ENCODE results near the gene SKIC8.

Gene SKIC8

GRCh38 chr15:78325092-78325843, 25.9 kb upstream of the SKIC8 start:
- TF ChIP-seq MAX (IDR thresholded peaks at IDR 0.05) (no peak), YY1 (IDR thresholded peaks at IDR 0.05; ENCODE audit: low read depth) (no peak), ZBTB7A (IDR thresholded peaks at IDR 0.05; ENCODE audit: low read depth) (no peak), FOXM1 (IDR thresholded peaks at IDR 0.05; ENCODE audit: borderline replicate concordance, low read depth) (no peak), TCF12 (IDR thresholded peaks at IDR 0.05; ENCODE audit: low read depth) (no peak), EGR1 (IDR thresholded peaks at IDR 0.05) (no peak), USF1 (IDR thresholded peaks at IDR 0.05) (no peak), TEAD4 (IDR thresholded peaks at IDR 0.05) (no peak), RAD21 (IDR thresholded peaks at IDR 0.05; ENCODE audit: low read depth) (no peak), TAF1 (IDR thresholded peaks at IDR 0.05; ENCODE audit: low read depth) (no peak), CEBPB (IDR thresholded peaks at IDR 0.05) (no peak), EP300 (IDR thresholded peaks at IDR 0.05; ENCODE audit: borderline replicate concordance) (no peak), NFIC (IDR thresholded peaks at IDR 0.05) (no peak), CREB1 (IDR thresholded peaks at IDR 0.05; ENCODE audit: low read depth) (no peak)
- TF ChIP-seq, protein P1, sequence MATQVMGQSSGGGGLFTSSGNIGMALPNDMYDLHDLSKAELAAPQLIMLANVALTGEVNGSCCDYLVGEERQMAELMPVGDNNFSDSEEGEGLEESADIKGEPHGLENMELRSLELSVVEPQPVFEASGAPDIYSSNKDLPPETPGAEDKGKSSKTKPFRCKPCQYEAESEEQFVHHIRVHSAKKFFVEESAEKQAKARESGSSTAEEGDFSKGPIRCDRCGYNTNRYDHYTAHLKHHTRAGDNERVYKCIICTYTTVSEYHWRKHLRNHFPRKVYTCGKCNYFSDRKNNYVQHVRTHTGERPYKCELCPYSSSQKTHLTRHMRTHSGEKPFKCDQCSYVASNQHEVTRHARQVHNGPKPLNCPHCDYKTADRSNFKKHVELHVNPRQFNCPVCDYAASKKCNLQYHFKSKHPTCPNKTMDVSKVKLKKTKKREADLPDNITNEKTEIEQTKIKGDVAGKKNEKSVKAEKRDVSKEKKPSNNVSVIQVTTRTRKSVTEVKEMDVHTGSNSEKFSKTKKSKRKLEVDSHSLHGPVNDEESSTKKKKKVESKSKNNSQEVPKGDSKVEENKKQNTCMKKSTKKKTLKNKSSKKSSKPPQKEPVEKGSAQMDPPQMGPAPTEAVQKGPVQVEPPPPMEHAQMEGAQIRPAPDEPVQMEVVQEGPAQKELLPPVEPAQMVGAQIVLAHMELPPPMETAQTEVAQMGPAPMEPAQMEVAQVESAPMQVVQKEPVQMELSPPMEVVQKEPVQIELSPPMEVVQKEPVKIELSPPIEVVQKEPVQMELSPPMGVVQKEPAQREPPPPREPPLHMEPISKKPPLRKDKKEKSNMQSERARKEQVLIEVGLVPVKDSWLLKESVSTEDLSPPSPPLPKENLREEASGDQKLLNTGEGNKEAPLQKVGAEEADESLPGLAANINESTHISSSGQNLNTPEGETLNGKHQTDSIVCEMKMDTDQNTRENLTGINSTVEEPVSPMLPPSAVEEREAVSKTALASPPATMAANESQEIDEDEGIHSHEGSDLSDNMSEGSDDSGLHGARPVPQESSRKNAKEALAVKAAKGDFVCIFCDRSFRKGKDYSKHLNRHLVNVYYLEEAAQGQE (IDR thresholded peaks at IDR 0.05; ENCODE audit: low read depth) = no peak

DNA sequence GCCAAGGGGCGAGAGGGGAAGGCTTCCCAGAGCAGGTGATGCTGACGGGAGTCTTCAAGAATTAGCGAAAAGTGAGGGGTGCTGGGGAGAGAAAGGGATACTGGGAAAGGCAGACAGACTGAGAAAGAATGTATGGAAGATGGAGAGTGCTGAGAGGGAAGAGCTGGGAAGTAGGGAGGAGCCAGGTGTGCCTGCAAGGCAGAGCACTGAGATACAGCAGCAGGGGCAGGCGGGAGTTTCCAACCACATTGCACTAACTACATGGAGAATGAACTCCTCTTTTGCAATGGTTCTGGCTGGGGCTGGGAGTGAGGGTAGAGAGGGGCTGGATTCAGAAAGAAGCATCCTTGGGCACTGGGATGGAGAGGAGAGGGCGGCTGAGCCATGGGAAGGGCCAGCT, 24.7 kb upstream of the SKIC8 start:
- TF ChIP-seq YY1 (IDR thresholded peaks at IDR 0.05; ENCODE audit: low read depth) (no peak), RAD21 (IDR thresholded peaks at IDR 0.05; ENCODE audit: low read depth) (no peak), ZBTB7A (IDR thresholded peaks at IDR 0.05; ENCODE audit: low read depth) (no peak), CREB1 (IDR thresholded peaks at IDR 0.05; ENCODE audit: low read depth) (no peak), TCF12 (IDR thresholded peaks at IDR 0.05; ENCODE audit: low read depth) (no peak), CEBPB (IDR thresholded peaks at IDR 0.05) (no peak), USF1 (IDR thresholded peaks at IDR 0.05) (no peak), TEAD4 (IDR thresholded peaks at IDR 0.05) (no peak), FOXM1 (IDR thresholded peaks at IDR 0.05; ENCODE audit: borderline replicate concordance, low read depth) (no peak), NFIC (IDR thresholded peaks at IDR 0.05) (no peak), TAF1 (IDR thresholded peaks at IDR 0.05; ENCODE audit: low read depth) (no peak), EP300 (IDR thresholded peaks at IDR 0.05; ENCODE audit: borderline replicate concordance) (no peak), EGR1 (IDR thresholded peaks at IDR 0.05) (no peak), MAX (IDR thresholded peaks at IDR 0.05) (no peak)
- TF ChIP-seq, protein P1 (IDR thresholded peaks at IDR 0.05; ENCODE audit: low read depth) = no peak

- TF ChIP-seq YY1 (IDR thresholded peaks at IDR 0.05; ENCODE audit: low read depth) = no peak
- no peak for TF ChIP-seq CREB1 (IDR thresholded peaks at IDR 0.05; ENCODE audit: low read depth)
- no peak for TF ChIP-seq TAF1 (IDR thresholded peaks at IDR 0.05; ENCODE audit: low read depth)
- TF ChIP-seq EGR1 (IDR thresholded peaks at IDR 0.05) = no peak
- no peak for TF ChIP-seq ZBTB7A (IDR thresholded peaks at IDR 0.05; ENCODE audit: low read depth)
- TF ChIP-seq CEBPB (IDR thresholded peaks at IDR 0.05) = no peak
- TF ChIP-seq TEAD4 (IDR thresholded peaks at IDR 0.05) = no peak
- TF ChIP-seq USF1 (IDR thresholded peaks at IDR 0.05) = no peak
- TF ChIP-seq, protein P1 (IDR thresholded peaks at IDR 0.05; ENCODE audit: low read depth) = no peak
- TF ChIP-seq MAX (IDR thresholded peaks at IDR 0.05) = no peak
- no peak for TF ChIP-seq NFIC (IDR thresholded peaks at IDR 0.05)
- no peak for TF ChIP-seq FOXM1 (IDR thresholded peaks at IDR 0.05; ENCODE audit: borderline replicate concordance, low read depth)
- no peak for TF ChIP-seq TCF12 (IDR thresholded peaks at IDR 0.05; ENCODE audit: low read depth)
- TF ChIP-seq EP300 (IDR thresholded peaks at IDR 0.05; ENCODE audit: borderline replicate concordance) = no peak
- no peak for TF ChIP-seq RAD21 (IDR thresholded peaks at IDR 0.05; ENCODE audit: low read depth)
Measured at GRCh38 chr15:78323693-78324092, 24.3 kb upstream of the SKIC8 start.

Measured in Ishikawa (cell line).